Subcutaneous adipose tissue (tissue), 4 donors: Measurements from ENCODE around the gene NOTCH1. TPM values are rescaled to one million over a fixed set of nuclear protein-coding genes. Genes with fewer than 3 reads are reported as not detected.

Experiments
- total RNA-seq, 4 donors: library from RNA; depleted of rRNA; stranded (reverse); fragments of >200 nt; gene quantifications; one replicate each; pipeline ENCODE4 v1.1.0, GENCODE V29; 2016
- TF ChIP-seq, protein P1 (sequence below): fragments of 450-650 bp; IDR thresholded peaks from one replicate; pipeline ENCODE4 v1.5.1; 2016; ENCODE audit warnings: low read depth, mild to moderate bottlenecking, control low read depth, antibody characterized with exemption, moderate library complexity

The NOTCH1 gene
- total RNA-seq, 4 donors from 2014 or later, result 18.0 to 94.4 (median 21.3) TPM

GRCh38 chr9:136544964-136545691, 720 bp downstream of the NOTCH1 start:
- TF ChIP-seq, protein P1, sequence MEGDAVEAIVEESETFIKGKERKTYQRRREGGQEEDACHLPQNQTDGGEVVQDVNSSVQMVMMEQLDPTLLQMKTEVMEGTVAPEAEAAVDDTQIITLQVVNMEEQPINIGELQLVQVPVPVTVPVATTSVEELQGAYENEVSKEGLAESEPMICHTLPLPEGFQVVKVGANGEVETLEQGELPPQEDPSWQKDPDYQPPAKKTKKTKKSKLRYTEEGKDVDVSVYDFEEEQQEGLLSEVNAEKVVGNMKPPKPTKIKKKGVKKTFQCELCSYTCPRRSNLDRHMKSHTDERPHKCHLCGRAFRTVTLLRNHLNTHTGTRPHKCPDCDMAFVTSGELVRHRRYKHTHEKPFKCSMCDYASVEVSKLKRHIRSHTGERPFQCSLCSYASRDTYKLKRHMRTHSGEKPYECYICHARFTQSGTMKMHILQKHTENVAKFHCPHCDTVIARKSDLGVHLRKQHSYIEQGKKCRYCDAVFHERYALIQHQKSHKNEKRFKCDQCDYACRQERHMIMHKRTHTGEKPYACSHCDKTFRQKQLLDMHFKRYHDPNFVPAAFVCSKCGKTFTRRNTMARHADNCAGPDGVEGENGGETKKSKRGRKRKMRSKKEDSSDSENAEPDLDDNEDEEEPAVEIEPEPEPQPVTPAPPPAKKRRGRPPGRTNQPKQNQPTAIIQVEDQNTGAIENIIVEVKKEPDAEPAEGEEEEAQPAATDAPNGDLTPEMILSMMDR, result no peak

- TF ChIP-seq, protein P1, result no peak
Measured at GRCh38 chr9:136544548-136544963, 1.3 kb downstream of the NOTCH1 start.

GRCh38 chr9:136543830-136544547, 1.9 kb downstream of the NOTCH1 start:
- TF ChIP-seq, protein P1, result no peak

DNA sequence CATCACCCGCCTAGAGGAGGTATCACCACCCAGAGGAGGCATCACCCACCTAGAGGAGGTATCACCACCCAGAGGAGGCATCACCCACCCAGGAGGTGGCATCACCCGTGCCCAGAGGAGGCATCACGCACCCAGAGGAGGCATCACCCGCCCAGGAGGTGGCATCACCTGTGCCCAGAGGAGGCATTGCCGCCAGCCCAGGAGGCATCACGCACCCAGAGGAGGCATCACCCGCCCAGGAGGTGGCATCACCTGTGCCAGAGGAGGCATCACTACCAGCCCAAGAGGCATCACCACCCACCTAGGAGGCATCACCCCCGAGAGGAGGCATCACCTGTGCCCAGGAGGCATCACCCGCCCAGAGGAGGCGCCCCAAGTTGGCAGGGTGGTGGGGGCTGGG, 2.6 kb downstream of the NOTCH1 start:
- TF ChIP-seq, protein P1, result no peak

- TF ChIP-seq, protein P1, result no peak
Measured at GRCh38 chr9:136542241-136543040, 3.4 kb downstream of the NOTCH1 start.

DNA sequence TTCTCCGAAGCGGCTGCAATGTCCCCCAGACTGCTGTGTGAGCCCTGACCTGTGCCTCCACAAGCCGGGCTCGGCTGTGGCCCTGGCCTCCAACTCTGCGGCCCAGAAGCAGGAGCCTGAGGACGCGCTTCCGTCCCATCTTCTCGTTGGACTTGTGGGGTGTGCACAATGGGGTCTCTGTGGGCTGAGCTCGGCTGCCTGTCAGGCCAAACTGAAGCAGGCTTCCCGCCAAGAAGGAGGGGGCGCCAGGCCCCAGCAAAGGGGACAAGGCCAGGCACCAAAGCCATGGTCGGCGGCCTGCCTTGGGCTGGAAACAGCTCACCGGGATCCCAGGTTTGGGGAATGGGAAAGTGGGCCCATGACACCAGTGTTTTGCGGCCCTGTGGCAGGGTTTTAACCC, 4.1 kb downstream of the NOTCH1 start:
- TF ChIP-seq, protein P1, result no peak

- TF ChIP-seq, protein P1, result no peak
Measured at GRCh38 chr9:136541179-136541578, 4.7 kb downstream of the NOTCH1 start.
